Ishikawa (cell line): ENCODE measurements around the gene IL23R.

Experiments
- CEBPB ChIP-seq: IDR thresholded peaks from 2 replicates; pipeline ENCODE4 v1.6.1; 2012
- CREB1 ChIP-seq: IDR thresholded peaks from 2 replicates; pipeline ENCODE4 v1.6.1; 2012; ENCODE audit warnings: low read depth
- EGR1 ChIP-seq: IDR thresholded peaks from 2 replicates; pipeline ENCODE4 v1.6.1; 2012
- EP300 ChIP-seq: IDR thresholded peaks from 2 replicates; pipeline ENCODE4 v1.6.1; 2012; ENCODE audit warnings: borderline replicate concordance
- FOXM1 ChIP-seq: IDR thresholded peaks from 2 replicates; pipeline ENCODE4 v1.6.1; 2012; ENCODE audit warnings: low read depth, borderline replicate concordance
- MAX ChIP-seq: IDR thresholded peaks from 2 replicates; pipeline ENCODE4 v1.6.1; 2012
- NFIC ChIP-seq: IDR thresholded peaks from 2 replicates; pipeline ENCODE4 v1.6.1; 2012
- RAD21 ChIP-seq: IDR thresholded peaks from 2 replicates; pipeline ENCODE4 v1.6.1; 2012; ENCODE audit warnings: low read depth
- TAF1 ChIP-seq: IDR thresholded peaks from 2 replicates; pipeline ENCODE4 v1.6.1; 2012; ENCODE audit warnings: low read depth, mild to moderate bottlenecking
- TCF12 ChIP-seq: IDR thresholded peaks from 2 replicates; pipeline ENCODE4 v1.6.1; 2012; ENCODE audit warnings: low read depth
- TEAD4 ChIP-seq: IDR thresholded peaks from 2 replicates; pipeline ENCODE4 v1.6.1; 2012
- YY1 ChIP-seq: IDR thresholded peaks from 2 replicates; pipeline ENCODE4 v1.6.1; 2012; ENCODE audit warnings: low read depth
- ZBTB7A ChIP-seq: IDR thresholded peaks from 2 replicates; pipeline ENCODE4 v1.6.1; 2012; ENCODE audit warnings: low read depth
- TF ChIP-seq, protein P1 (sequence below): IDR thresholded peaks from 2 replicates; pipeline ENCODE4 v1.6.1; 2012; ENCODE audit warnings: low read depth, mild to moderate bottlenecking
- TF ChIP-seq, protein P2 (sequence below): IDR thresholded peaks from 2 replicates; pipeline ENCODE4 v1.6.1; 2012

IL23R gene

DNA sequence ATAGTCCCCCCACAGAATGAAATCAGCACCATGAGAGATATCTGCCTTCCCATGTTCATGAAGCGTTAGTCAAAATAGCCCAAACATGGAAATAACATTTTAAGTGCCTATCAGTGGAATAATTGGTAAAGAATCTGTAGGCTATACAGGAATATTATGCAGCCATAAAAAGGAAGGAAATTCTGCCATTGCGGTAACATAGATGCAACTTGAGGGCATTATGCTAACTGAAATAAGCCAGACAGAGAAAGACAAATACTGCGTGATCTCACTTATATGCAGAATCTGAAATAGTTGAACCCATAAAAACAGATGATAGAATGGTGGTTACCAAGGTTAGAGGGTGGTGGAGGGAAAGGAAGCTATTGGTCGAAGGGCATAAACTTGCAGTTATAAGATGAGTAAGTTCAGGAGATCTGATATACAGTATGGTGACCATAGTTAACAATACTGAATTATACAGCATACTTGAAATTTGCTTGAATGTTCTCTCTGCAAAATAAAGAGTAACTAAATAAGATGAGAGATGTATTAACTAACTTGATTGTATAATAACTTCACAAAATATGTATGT is 699 bp upstream of the IL23R start:
- TF ChIP-seq, protein P1, sequence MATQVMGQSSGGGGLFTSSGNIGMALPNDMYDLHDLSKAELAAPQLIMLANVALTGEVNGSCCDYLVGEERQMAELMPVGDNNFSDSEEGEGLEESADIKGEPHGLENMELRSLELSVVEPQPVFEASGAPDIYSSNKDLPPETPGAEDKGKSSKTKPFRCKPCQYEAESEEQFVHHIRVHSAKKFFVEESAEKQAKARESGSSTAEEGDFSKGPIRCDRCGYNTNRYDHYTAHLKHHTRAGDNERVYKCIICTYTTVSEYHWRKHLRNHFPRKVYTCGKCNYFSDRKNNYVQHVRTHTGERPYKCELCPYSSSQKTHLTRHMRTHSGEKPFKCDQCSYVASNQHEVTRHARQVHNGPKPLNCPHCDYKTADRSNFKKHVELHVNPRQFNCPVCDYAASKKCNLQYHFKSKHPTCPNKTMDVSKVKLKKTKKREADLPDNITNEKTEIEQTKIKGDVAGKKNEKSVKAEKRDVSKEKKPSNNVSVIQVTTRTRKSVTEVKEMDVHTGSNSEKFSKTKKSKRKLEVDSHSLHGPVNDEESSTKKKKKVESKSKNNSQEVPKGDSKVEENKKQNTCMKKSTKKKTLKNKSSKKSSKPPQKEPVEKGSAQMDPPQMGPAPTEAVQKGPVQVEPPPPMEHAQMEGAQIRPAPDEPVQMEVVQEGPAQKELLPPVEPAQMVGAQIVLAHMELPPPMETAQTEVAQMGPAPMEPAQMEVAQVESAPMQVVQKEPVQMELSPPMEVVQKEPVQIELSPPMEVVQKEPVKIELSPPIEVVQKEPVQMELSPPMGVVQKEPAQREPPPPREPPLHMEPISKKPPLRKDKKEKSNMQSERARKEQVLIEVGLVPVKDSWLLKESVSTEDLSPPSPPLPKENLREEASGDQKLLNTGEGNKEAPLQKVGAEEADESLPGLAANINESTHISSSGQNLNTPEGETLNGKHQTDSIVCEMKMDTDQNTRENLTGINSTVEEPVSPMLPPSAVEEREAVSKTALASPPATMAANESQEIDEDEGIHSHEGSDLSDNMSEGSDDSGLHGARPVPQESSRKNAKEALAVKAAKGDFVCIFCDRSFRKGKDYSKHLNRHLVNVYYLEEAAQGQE, result no peak

DNA sequence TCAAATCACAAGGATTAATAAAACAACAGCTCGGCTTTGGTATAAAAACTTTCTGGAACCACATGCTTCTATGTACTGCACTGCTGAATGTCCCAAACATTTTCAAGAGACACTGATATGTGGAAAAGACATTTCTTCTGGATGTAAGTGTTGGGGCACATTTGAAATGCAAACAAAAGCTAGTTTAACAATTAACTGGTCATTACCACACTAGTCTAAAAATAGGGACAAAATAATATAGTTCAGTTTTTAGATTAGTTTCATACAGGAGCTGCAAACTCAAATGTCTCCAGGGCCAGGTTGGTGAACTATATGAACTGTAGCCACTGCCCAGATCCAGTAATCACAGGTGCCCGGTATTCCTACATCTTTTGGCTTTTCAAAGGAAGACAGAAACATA is 3.2 kb downstream of the IL23R start:
- TF ChIP-seq, protein P1, result no peak
- TF ChIP-seq YY1, result no peak
- no peak for TF ChIP-seq CREB1
- TF ChIP-seq NFIC, result no peak
- TF ChIP-seq TEAD4, result no peak
- TF ChIP-seq RAD21, result no peak
- no peak for TF ChIP-seq TCF12
- TF ChIP-seq ZBTB7A, result no peak
- TF ChIP-seq CEBPB, result no peak
- TF ChIP-seq TAF1, result no peak
- no peak for TF ChIP-seq EGR1
- no peak for TF ChIP-seq MAX
- no peak for TF ChIP-seq FOXM1
- no peak for TF ChIP-seq EP300
- TF ChIP-seq, protein P2, sequence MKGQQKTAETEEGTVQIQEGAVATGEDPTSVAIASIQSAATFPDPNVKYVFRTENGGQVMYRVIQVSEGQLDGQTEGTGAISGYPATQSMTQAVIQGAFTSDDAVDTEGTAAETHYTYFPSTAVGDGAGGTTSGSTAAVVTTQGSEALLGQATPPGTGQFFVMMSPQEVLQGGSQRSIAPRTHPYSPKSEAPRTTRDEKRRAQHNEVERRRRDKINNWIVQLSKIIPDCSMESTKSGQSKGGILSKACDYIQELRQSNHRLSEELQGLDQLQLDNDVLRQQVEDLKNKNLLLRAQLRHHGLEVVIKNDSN, result no peak

- no peak for TF ChIP-seq TAF1
- TF ChIP-seq YY1, result no peak
- no peak for TF ChIP-seq CREB1
- TF ChIP-seq TCF12, result no peak
- no peak for TF ChIP-seq FOXM1
- no peak for TF ChIP-seq NFIC
Observed at GRCh38 chr1:67169932-67170331, 3.7 kb downstream of the IL23R start.

GRCh38 chr1:67170751-67171573 is 4.7 kb downstream of the IL23R start:
- TF ChIP-seq TEAD4 (no peak), YY1 (no peak), CREB1 (no peak), NFIC (no peak), EGR1 (no peak), RAD21 (no peak), CEBPB (no peak), TCF12 (no peak), MAX (no peak), ZBTB7A (no peak)
- TF ChIP-seq, protein P1, result no peak
- TF ChIP-seq, protein P2, result no peak
